GM23338 (cell line): ENCODE results near the gene TIMM44. TPM values are rescaled to one million over a fixed set of nuclear protein-coding genes. Genes with fewer than 3 reads are reported as not detected.

Source experiments
- ATAC-seq: fragments of 200-7000 bp; cut with Tn5 transposase; 3 replicates; pipeline ENCODE4 v1.9.1; 2020
- DNase-seq: peaks from one replicate; pipeline ENCODE4 v3.0.0-alpha.2; 2015; ENCODE audit warnings: low spot score
- H2AFZ ChIP-seq: fragments of 200-600 bp; sonication (generic); 2 replicates; pipeline ENCODE4 v1.8.0; 2016; ENCODE audit warnings: antibody characterized with exemption, mild to moderate bottlenecking, moderate library complexity
- H3F3A ChIP-seq: fragments of 200-600 bp; sonication (generic); replicated peaks from 2 replicates; pipeline ENCODE4 v1.8.0; 2017; ENCODE audit warnings: antibody characterized with exemption, mixed run types, low read depth
- H3K27ac ChIP-seq: fragments of 200-600 bp; sonication (generic); 2 replicates; pipeline ENCODE4 v1.6.1; 2016; ENCODE audit warnings: low read depth
- H3K27me3 ChIP-seq: fragments of 200-600 bp; sonication (generic); 2 replicates; pipeline ENCODE4 v1.8.0; 2016; ENCODE audit warnings: mild to moderate bottlenecking, mixed run types, moderate library complexity; ENCODE audit not compliant: insufficient read depth
- H3K36me3 ChIP-seq: fragments of 200-600 bp; sonication (generic); 2 replicates; pipeline ENCODE4 v1.8.0; 2016; ENCODE audit warnings: mild to moderate bottlenecking; ENCODE audit not compliant: insufficient read depth
- H3K4me1 ChIP-seq: fragments of 200-600 bp; sonication (generic); 2 replicates; pipeline ENCODE4 v1.8.0; 2016; ENCODE audit warnings: mild to moderate bottlenecking, moderate library complexity; ENCODE audit not compliant: insufficient read depth
- H3K4me2 ChIP-seq: fragments of 200-600 bp; sonication (generic); 2 replicates; pipeline ENCODE4 v1.7.1; 2017; ENCODE audit warnings: mixed run types
- H3K4me3 ChIP-seq: fragments of 200-600 bp; sonication (generic); 2 replicates; pipeline ENCODE4 v1.6.1; 2016; ENCODE audit warnings: mixed run types
- H3K79me2 ChIP-seq: fragments of 200-600 bp; sonication (generic); replicated peaks from 2 replicates; pipeline ENCODE4 v1.8.0; 2017; ENCODE audit warnings: mild to moderate bottlenecking; ENCODE audit not compliant: insufficient read depth
- H3K9me2 ChIP-seq: fragments of 200-600 bp; sonication (generic); 2 replicates; pipeline ENCODE4 v1.8.0; 2017; ENCODE audit not compliant: insufficient read depth
- H4K20me1 ChIP-seq: fragments of 200-600 bp; sonication (generic); replicated peaks from 2 replicates; pipeline ENCODE4 v1.8.0; 2017; ENCODE audit warnings: mild to moderate bottlenecking; ENCODE audit not compliant: insufficient read depth
- H3K27ac Mint-ChIP-seq: 2 replicates; pipeline ENCODE4 v1.8.0; 2020; ENCODE audit warnings: inconsistent platforms, mild to moderate bottlenecking, moderate library complexity, mixed read lengths
- H3K27me3 Mint-ChIP-seq: 3 replicates; pipeline ENCODE4 v1.8.0; 2022; ENCODE audit warnings: low read depth, mild to moderate bottlenecking, moderate library complexity, mixed read lengths, inconsistent platforms; ENCODE audit not compliant: insufficient read depth, poor library complexity
- H3K36me3 Mint-ChIP-seq: 3 replicates; pipeline ENCODE4 v1.8.0; 2021; ENCODE audit warnings: low read depth, mild to moderate bottlenecking, inconsistent platforms, moderate library complexity, mixed read lengths
- H3K4me1 Mint-ChIP-seq: 3 replicates; pipeline ENCODE4 v1.8.0; 2020; ENCODE audit warnings: mild to moderate bottlenecking, inconsistent platforms, mixed read lengths
- H3K4me3 Mint-ChIP-seq: 3 replicates; pipeline ENCODE4 v1.8.0; 2021; ENCODE audit warnings: moderate library complexity, mild to moderate bottlenecking, inconsistent platforms, mixed read lengths
- H3K9me3 Mint-ChIP-seq: 3 replicates; pipeline ENCODE4 v1.8.0; 2020; ENCODE audit warnings: moderate library complexity, mild to moderate bottlenecking, inconsistent platforms, mixed read lengths
- CREB1 ChIP-seq: fragments of 250-450 bp; sonication (Bioruptor Pico); IDR thresholded peaks from 2 replicates; pipeline ENCODE4 v1.5.0; 2020; ENCODE audit warnings: low read depth, mild to moderate bottlenecking, moderate library complexity
- ETS1 ChIP-seq: IDR thresholded peaks from 2 replicates; pipeline ENCODE4 v1.6.1; 2016; ENCODE audit warnings: antibody characterized with exemption
- EZH2phosphoT487 ChIP-seq: fragments of 200-600 bp; sonication (generic); IDR thresholded peaks from one replicate; pipeline ENCODE4 v1.8.1; 2018; ENCODE audit warnings: antibody characterized with exemption; ENCODE audit not compliant: unreplicated experiment
- NANOG ChIP-seq: IDR thresholded peaks from 2 replicates; pipeline ENCODE4 v1.6.1; 2016; ENCODE audit warnings: antibody characterized with exemption, borderline replicate concordance
- POLR2AphosphoS5 ChIP-seq: IDR thresholded peaks from 2 replicates; pipeline ENCODE4 v1.6.1; 2016; ENCODE audit warnings: antibody characterized with exemption, low read depth
- REST ChIP-seq: IDR thresholded peaks from one replicate; pipeline ENCODE4 v1.6.1; 2018; ENCODE audit warnings: antibody characterized with exemption; ENCODE audit not compliant: unreplicated experiment
- STAT1 ChIP-seq: IDR thresholded peaks from one replicate; pipeline ENCODE4 v1.6.1; 2016; ENCODE audit warnings: antibody characterized with exemption; ENCODE audit not compliant: unreplicated experiment
- polyA plus RNA-seq: library from polyadenylated mRNA; unstranded; fragments of >200 nt; fragmentation: Nextera tagmentation; extraction: Ambion mirVana; gene quantifications from 2 replicates; pipeline ENCODE4 v1.2.1, GENCODE V29; 2016
- total RNA-seq: library from RNA; depleted of rRNA; stranded (reverse); fragments of >200 nt; shearing (Covaris generic); gene quantifications from 2 replicates; pipeline ENCODE4 v1.2.3, GENCODE V29; 2014

TIMM44 gene
- total and polyA plus RNA-seq, 2 experiments from 2014 or later, result 125 to 128 TPM

- peaks cover 12% of the 10 kb centered on the region for H3K27me3 Mint-ChIP-seq
- no peaks in the 10 kb centered on the region for H3K36me3 ChIP-seq
- no peak for TF ChIP-seq ETS1
- no peak for TF ChIP-seq STAT1
- no peak for TF ChIP-seq NANOG
These were observed 57.6 kb downstream of the TIMM44 start for GRCh38 chr19:7885818-7886217.

GRCh38 chr19:7883796-7884570 lies 59.5 kb downstream of the TIMM44 start:
- H3K4me2 ChIP-seq, result no peak overlapping the region
- Mint-ChIP-seq H3K36me3 (no peaks in the 10 kb centered on the region), H3K9me3 (no peaks in the 10 kb centered on the region), H3K4me3 (no peak overlapping the region), H3K27ac (no peak overlapping the region), H3K4me1 (no peaks in the 10 kb centered on the region), H3K27me3 (peaks cover 11% of the 10 kb centered on the region)
- no peak for ATAC-seq
- H4K20me1 ChIP-seq, result no peaks in the 10 kb centered on the region; the same call in 1 of the 2 replicates
- no peaks in the 10 kb centered on the region for H3K9me2 ChIP-seq
- no peaks in the 10 kb centered on the region for H3F3A ChIP-seq
- no peaks in the 10 kb centered on the region for H3K36me3 ChIP-seq
- no peaks in the 10 kb centered on the region for H3K79me2 ChIP-seq
- TF ChIP-seq POLR2AphosphoS5 (no peak), EZH2phosphoT487 (no peak), STAT1 (no peak)
- no peak overlapping the region for H2AFZ ChIP-seq
- H3K27me3 ChIP-seq, result peaks cover 6% of the 10 kb centered on the region
- no peak overlapping the region for H3K4me3 ChIP-seq
- DNase-seq, result no peak
- H3K4me1 ChIP-seq, result no peaks in the 10 kb centered on the region; the same call in 1 of the 2 replicates
- H3K27ac ChIP-seq, result no peak overlapping the region

More at GRCh38 chr19:7885818-7886217, 57.6 kb downstream of the TIMM44 start:
- Mint-ChIP-seq H3K4me1 (no peaks in the 10 kb centered on the region), H3K36me3 (no peaks in the 10 kb centered on the region), H3K4me3 (no peak overlapping the region), H3K27ac (no peak overlapping the region), H3K9me3 (no peaks in the 10 kb centered on the region)
- H3K79me2 ChIP-seq, result no peaks in the 10 kb centered on the region
- no peak overlapping the region for H3K4me2 ChIP-seq
- no peak overlapping the region for H3K4me3 ChIP-seq
- H3F3A ChIP-seq, result no peaks in the 10 kb centered on the region
- DNase-seq (no peak), ATAC-seq (no peak)
- H4K20me1 ChIP-seq, result no peaks in the 10 kb centered on the region
- no peaks in the 10 kb centered on the region for H3K9me2 ChIP-seq
- no peak overlapping the region for H3K27ac ChIP-seq
- H3K4me1 ChIP-seq, result no peaks in the 10 kb centered on the region; the same call in 1 of the 2 replicates
- no peak overlapping the region for H2AFZ ChIP-seq
- peaks cover 11% of the 10 kb centered on the region for H3K27me3 ChIP-seq

GRCh38 chr19:7883105-7883504 lies 60.4 kb downstream of the TIMM44 start:
- Mint-ChIP-seq H3K4me1 (no peaks in the 10 kb centered on the region), H3K36me3 (no peaks in the 10 kb centered on the region), H3K4me3 (no peak overlapping the region), H3K9me3 (no peaks in the 10 kb centered on the region), H3K27ac (no peak overlapping the region), H3K27me3 (peaks cover 10% of the 10 kb centered on the region)
- Histone ChIP-seq H3K27ac (no peak overlapping the region), H3K27me3 (0 out of 2 replicates have a peak, but pooled peaks cover 3% of the 10 kb centered on the region), H4K20me1 (no peaks in the 10 kb centered on the region; the same call in 1 of the 2 replicates), H3K4me3 (no peak overlapping the region), H3F3A (no peaks in the 10 kb centered on the region), H3K36me3 (no peaks in the 10 kb centered on the region), H3K4me1 (no peaks in the 10 kb centered on the region; the same call in 1 of the 2 replicates), H3K9me2 (no peaks in the 10 kb centered on the region), H2AFZ (no peak overlapping the region), H3K79me2 (no peaks in the 10 kb centered on the region), H3K4me2 (no peak overlapping the region)
- ATAC-seq (no peak), DNase-seq (no peak)
- TF ChIP-seq CREB1, result no peak
- TF ChIP-seq REST, result no peak
- TF ChIP-seq POLR2AphosphoS5, result no peak
